ENCODE measurements around the gene SLC2A1. TPM values are rescaled to one million over a fixed set of nuclear protein-coding genes. Genes with fewer than 3 reads are reported as not detected.

The SLC2A1 gene
- total and polyA plus RNA-seq, 9 of the 15 experiments (the other 6 are each of a cell fraction or from before 2014, with no cell fraction given) = 12.6 to 153 (median 48.0) TPM

- peak in 1 of 3 experiments; percentile 19; a peak in 2 of 6 replicates for TF ChIP-seq CTCF (IDR thresholded peaks at IDR 0.05 in 2 of 3, conservative IDR thresholded peaks at IDR 0.05 in 1 of 3; ENCODE audit: insufficient read depth in 2 of 3, low read depth in 1 of 3, low read length in 3 of 3)
Measured at GRCh38 chr1:42953182-42954180, 5.2 kb downstream of the SLC2A1 start (continued).

GRCh38 chr1:42952303-42953001, 6.2 kb downstream of the SLC2A1 start:
- in situ Hi-C loops (cut with MboI) = no loop called here
- TF ChIP-seq KLF13 (tag; IDR thresholded peaks at IDR 0.05; ENCODE audit: borderline replicate concordance, low read depth) (peak; percentile 53; the same call in 1 of the 2 replicates), TARDBP (IDR thresholded peaks at IDR 0.05) (no peak), RFX1 (IDR thresholded peaks at IDR 0.05) (no peak), ZNF146 (CRISPR knock-in tag; IDR thresholded peaks at IDR 0.05; ENCODE audit: unreplicated experiment) (no peak), RNF2 (IDR thresholded peaks at IDR 0.05) (peak; percentile 16; the same call in 1 of the 2 replicates), RAD51 (IDR thresholded peaks at IDR 0.05; ENCODE audit: borderline replicate concordance, low read depth) (no peak), SMAD2 (IDR thresholded peaks at IDR 0.05; ENCODE audit: low read depth, low read length) (no peak), TFAP4 (CRISPR knock-in tag; IDR thresholded peaks at IDR 0.05; ENCODE audit: borderline replicate concordance) (peak; percentile 99), THRA (IDR thresholded peaks at IDR 0.05) (no peak), CAMTA2 (CRISPR knock-in tag; conservative IDR thresholded peaks at IDR 0.05) (no peak), PTRF (tag; IDR thresholded peaks at IDR 0.05) (no peak), GABPB1 (CRISPR knock-in tag; IDR thresholded peaks at IDR 0.05) (no peak), MCM7 (IDR thresholded peaks at IDR 0.05) (no peak), ZFP1 (CRISPR knock-in tag; IDR thresholded peaks at IDR 0.05) (no peak)

More at GRCh38 chr1:42952303-42953001, 6.2 kb downstream of the SLC2A1 start:
- ChIA-PET POLR2A (interaction anchor here (0.5 to 6.6 kb wide), 15 partner anchors 9 to 292 kb away, joined by 3 to 48 read pairs (median 5); partner anchors contain the start of genes ERMAP, SVBP and ZNF691), CTCF (ENCODE audit: low intra/inter-chr PET ratio) (no interaction called here)
- ATAC-seq (peak; percentile 83), FAIRE-seq (peak; percentile 87), DNase-seq (ENCODE audit: extremely low read depth in 1 of 4, low spot score in 3 of 4) (peak; percentile 61 to 91 (median 74))
- Histone ChIP-seq H3K27me3 (ENCODE audit: control insufficient read depth in 2 of 2, insufficient read depth in 2 of 2, low read length in 2 of 2) (no peaks in the 10 kb centered on the region), H3K9me1 (ENCODE audit: control insufficient read depth, insufficient read depth, low read length) (peaks cover 61% of the 10 kb centered on the region), H3K79me2 (ENCODE audit: control insufficient read depth, insufficient read depth, low read length) (peaks cover 100% of the 10 kb centered on the region), H3K4me1 (replicated peaks in 1 of 2; ENCODE audit: control insufficient read depth in 2 of 2, insufficient read depth in 2 of 2, low read length in 2 of 2) (peaks cover 67 to 79% of the 10 kb centered on the region in 2 experiments), H3K4me2 (ENCODE audit: insufficient read depth, low read length) (peak overlapping the region; percentile 74), H2AFZ (ENCODE audit: low read depth, low read length) (no peak overlapping the region), H4K20me1 (replicated peaks; ENCODE audit: control insufficient read depth, insufficient read depth, low read length) (peaks cover 84% of the 10 kb centered on the region), H3K36me3 (ENCODE audit: control insufficient read depth, insufficient read depth, low read length) (peaks cover 86% of the 10 kb centered on the region), H3K27ac (ENCODE audit: extremely low read depth, low read depth, low read length) (peak overlapping the region; percentile 64), H3K9ac (ENCODE audit: insufficient read depth in 1 of 2, low read depth in 2 of 2, low read length in 2 of 2) (peak overlapping the region; percentile 6 to 88; a peak in 3 of 4 replicates), H3K4me3 (no peak overlapping the region), H3K9me3 (replicated peaks; ENCODE audit: control insufficient read depth, insufficient read depth, low read depth, low read length) (no peaks in the 10 kb centered on the region)
- intact Hi-C loops (cut with micrococcal nuclease) = loop anchor here (1.0 kb wide), 1 partner anchor 21 kb away; no protein-coding TSS in a partner anchor
- no TSS peak for BruUV-seq (replicated peaks)
- 20% methylated on average over 11 of the region's 11 CpGs for WGBS (ENCODE audit: insufficient coverage, low coverage, missing lambda C conversion rate)
